ENCODE measurements around the gene MAML3.

Gene MAML3

GRCh38 chr4:140038031-140038533 lies 115.9 kb downstream of the MAML3 start:
- no peak for DNase-seq

DNA sequence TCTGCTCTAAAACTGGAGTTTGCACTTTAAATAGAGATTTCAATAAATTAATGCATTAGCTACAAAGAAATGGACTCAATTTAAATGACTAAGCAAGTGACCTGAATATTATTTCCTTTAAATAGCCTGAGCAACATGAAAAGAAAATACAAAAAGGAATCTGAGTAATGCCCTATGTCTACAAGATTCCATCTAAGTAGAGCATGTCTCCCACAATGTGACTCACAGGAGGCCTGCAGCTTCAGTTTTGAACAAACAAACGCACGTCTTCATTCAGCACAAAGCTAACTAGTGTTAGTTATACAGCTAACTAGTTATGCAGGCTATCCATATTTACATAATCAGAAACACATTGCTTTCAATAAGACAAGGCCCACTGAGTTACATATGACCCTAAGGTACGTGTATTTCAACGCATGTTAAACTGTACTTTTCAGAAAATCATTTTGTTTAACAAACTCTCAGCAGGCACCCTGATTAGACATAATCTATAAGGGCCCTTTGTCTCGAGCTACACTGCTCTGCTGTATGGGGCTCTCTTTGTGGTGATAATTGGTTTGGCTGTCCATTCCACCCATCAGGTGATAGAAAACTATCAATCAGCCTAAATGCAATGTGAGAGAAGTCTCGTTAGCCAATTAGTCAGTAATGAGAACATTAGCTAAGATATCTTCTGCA lies 116.5 kb downstream of the MAML3 start:
- DNase-seq, result no peak

DNA sequence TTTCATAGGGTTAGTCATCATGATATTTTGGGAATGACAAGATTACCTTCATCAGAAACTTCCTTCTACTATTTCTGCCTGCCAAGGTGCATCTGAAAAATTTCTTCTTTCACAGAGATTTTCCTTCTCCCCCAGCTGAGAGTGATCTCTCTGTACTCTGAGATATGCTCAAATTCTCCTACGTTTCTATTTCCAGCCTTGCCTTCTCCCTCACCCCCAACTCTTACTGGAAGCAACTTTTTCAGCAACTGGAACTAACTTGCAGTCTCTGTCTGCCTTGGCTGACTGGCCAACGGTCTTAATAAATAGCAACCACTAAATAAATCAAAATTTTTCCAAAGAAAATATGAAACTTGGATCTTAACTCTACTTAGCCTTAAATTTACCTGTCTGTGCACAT lies 122.3 kb downstream of the MAML3 start:
- DNase-seq, result no peak

DNA sequence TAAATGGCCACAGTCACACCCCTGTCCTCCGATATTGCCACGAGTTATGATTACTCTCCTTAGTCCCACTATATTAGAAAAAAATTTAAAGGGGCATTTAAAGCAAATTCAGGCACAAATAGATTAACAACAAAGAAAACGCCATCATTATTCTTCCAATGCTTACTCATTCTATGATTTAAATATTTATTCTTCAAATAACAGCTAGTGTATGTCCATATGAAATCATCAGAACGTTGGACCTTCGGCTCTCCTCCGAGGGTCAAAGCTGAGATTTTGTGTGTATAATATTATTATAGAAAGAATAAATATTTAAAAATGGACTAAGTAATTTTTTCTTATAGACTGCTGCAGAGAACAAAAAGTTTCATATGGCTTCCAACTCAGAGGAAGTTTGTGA lies 122.9 kb downstream of the MAML3 start:
- no peak for DNase-seq

GRCh38 chr4:140028676-140029517 lies 125.1 kb downstream of the MAML3 start:
- no peak for DNase-seq

- no peak for DNase-seq
Observed at GRCh38 chr4:140028101-140028500, 125.9 kb downstream of the MAML3 start.

DNA sequence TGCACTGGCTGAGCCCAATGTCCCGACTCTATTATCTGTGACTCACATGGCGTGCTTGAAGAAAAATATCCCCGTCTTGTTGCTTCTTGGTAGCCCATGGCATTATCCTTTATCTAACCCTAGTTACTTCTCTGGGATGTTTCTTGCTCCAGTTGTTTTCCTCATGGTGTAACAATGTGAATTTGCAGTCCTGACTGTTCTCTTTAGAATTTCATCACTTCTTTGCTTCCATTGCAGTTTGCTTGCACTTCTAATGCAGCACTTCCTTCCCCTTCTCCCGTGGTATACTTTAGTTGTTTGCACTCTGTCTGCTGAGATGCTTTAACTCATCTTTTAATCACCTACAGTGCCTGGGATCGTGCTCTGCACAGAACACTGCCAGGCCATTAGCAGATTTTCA lies 126.9 kb downstream of the MAML3 start:
- DNase-seq, result peak; percentile 20 to 67 (median 42)

DNA sequence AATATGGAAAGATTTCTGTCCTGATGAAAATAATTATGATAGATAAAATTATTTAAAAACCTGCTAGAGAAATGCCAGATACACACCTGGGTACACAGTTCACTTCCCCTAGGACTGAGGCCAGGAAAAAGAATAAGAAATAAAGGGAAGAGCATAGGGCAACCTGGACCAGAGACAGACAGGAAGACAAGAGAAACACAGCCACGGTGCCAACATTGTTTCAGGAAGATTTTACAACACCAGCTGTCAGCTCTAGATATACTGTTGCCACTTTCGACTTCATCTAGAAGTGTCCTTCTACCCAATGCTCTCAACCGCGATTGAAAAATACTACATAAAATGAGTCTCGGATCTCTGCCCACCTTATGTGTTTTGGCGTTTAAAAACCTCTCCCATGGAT lies 128.5 kb downstream of the MAML3 start:
- no peak for DNase-seq

- no peak for DNase-seq
Observed at GRCh38 chr4:140020457-140021361, 133.3 kb downstream of the MAML3 start.

- DNase-seq, result no peak
Observed at GRCh38 chr4:140019619-140020347, 134.2 kb downstream of the MAML3 start.

DNA sequence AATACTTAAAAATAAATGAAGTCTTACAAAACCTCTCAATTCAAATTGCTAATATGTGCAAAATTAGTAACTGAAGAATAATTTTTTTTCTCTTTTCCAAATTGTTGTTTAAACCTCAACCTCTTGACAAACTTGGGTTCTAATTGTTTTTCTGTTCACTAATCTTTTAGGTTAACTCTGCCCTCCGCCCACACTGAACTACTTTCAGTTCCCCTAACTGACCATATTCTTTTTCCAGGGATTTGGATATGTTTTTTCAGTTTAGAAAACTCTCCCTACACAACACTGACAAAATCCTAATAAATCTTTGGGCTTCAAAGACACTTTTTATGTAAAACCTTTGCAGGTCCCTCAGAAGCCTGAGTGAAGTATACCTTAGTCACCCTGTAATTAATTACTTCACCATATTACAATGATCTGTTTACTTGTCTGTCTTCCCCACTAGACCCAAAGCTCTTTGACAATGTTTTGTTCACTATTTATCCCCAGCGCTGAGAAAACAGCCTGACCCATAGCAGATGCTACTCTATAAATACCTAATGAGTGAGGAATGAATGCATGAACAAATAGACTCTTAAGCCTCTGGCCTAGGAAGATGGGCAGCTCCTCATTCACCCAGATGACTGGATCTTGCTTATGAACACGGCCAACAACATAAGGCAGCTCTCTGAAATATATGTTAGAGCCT lies 134.9 kb downstream of the MAML3 start:
- peak; percentile 46 to 80 (median 68) for DNase-seq

DNA sequence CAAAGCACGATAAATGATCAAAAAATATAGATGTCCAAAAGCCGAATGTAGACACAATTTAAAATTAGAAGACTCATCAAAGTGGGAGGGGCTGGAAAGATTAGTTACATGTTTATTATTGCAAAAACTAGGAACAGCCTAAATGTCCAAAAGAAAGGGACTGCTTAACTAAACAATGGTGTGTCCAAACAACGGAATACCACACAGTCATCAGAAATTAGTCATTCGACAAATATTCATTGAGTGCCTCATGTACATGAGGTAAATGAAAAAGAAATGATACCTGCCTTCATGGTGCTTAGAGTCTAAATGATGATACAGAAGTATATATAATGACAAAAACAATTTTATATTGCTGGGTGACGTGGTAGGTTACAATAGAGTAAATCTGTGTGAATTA lies 139.7 kb downstream of the MAML3 start:
- DNase-seq, result no peak

DNA sequence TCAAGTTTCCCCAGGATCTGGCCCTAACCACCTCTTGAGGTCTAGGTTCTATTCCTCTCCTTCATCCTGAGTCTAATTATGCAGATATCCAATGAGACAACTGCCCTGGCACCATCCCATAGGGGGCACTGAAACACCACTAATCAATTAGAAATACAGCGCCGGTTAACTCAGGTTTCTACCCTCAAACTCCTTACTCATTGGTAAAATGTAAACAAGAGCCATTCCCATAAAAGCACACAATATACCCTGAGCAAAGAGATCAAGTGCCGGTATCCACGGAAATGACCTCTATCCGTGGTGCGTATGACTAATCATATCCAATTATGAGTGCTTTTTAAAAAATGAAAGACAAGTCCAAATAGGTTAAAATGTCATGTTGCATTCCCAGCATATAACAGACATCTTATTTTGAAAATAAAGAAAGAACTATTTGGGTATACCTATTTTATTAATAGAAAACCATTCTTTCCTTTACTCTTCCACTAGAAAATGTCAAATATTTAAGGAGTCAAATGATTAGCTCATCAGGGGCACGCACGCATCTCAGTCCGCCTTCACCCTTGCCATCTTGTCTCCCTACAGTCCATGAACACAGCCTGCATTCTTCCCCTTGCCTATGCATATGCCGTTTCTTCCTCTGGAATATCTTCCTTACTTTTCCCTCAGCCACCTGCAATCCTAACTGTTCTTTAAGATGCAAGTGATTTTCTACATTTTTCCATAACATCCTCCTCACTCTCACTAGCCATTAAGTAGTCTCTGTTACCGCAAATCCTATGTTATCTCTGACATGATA lies 141.1 kb downstream of the MAML3 start:
- peak; percentile 68 to 78 (median 73) for DNase-seq

DNA sequence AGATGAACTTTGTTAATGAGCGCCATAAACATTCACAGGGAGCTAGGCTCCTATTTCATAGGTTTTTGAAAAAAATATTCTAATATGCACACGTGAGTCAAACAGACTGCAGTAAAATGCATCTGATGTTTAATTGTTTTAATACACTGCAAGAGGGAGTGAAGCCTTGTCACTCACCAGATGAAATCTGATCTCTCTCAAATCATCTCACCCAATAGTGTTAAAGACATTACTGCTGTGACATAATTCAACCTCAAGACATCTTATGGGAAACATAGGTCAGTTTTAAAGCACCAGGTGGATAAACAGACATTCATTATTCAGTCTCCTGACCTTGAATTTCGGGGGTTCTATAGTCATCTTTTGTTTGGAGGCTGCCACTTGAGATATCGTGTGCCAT lies 148.3 kb downstream of the MAML3 start:
- DNase-seq, result no peak

- DNase-seq, result no peak
Observed at GRCh38 chr4:140004922-140005627, 148.9 kb downstream of the MAML3 start.

DNA sequence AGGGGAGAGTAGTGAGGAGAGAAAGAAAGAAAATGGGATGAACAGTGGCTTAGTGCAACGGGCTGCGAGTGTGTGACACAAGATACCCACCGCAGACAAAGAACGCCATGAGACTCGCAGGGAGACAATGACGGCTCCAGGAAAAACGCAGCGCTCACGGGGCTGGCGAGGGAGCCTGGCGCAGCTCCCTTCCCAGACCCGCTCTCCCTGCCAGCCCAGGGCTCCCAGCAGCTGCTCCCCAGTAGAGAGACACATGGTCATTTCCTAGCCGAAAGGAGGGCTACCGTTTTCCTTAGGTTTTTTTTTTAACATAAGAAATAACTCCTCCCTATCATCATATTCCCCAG lies 149.5 kb downstream of the MAML3 start:
- no peak for DNase-seq

- DNase-seq, result no peak
Observed at GRCh38 chr4:140003876-140004548, 150.0 kb downstream of the MAML3 start.

DNA sequence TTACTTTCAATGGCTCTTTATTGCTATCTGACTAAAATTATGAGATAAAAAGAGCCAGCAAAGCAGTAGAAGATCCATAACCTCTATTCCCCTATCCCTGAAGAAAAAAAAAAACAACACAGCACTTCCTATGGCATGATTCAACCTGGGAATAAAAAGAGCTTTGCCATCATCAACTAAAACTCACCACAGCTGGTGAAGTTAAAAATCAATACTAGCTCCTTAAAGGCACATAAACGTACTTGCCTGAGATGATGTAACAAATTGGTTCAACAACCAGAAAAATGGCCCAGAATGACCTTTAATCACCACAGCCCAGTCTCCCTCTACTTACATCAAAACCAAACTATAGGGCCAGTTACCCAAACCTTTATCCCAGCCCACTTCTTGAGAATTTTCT lies 153.8 kb downstream of the MAML3 start:
- no peak for DNase-seq
